ENCODE measurements around the gene ADK. TPM values are rescaled to one million over a fixed set of nuclear protein-coding genes. Genes with fewer than 3 reads are reported as not detected.

The ADK gene
- total RNA-seq, 4 donors from 2014 or later, result 42.3 to 46.3 (median 42.9) TPM

DNA sequence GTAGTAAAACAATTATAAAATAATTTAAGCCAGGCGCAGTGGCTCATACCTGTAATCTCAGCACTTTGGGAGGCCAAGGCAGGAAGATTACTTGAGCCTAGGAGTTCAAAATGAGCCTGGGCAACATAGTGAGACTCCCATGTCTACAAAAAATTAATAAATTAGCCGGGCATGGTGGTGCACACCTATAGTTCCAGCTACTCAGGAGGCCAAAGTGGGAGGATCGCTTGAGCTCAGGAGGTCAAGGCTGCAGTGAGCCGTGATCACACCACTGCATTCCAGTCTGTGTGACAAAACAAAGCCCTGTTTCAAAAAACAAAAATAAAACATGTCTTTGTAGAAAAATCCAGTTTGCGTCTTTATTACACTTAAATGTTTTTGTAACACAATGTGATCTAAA, 533.4 kb downstream of the ADK start:
- TF ChIP-seq, protein P1, sequence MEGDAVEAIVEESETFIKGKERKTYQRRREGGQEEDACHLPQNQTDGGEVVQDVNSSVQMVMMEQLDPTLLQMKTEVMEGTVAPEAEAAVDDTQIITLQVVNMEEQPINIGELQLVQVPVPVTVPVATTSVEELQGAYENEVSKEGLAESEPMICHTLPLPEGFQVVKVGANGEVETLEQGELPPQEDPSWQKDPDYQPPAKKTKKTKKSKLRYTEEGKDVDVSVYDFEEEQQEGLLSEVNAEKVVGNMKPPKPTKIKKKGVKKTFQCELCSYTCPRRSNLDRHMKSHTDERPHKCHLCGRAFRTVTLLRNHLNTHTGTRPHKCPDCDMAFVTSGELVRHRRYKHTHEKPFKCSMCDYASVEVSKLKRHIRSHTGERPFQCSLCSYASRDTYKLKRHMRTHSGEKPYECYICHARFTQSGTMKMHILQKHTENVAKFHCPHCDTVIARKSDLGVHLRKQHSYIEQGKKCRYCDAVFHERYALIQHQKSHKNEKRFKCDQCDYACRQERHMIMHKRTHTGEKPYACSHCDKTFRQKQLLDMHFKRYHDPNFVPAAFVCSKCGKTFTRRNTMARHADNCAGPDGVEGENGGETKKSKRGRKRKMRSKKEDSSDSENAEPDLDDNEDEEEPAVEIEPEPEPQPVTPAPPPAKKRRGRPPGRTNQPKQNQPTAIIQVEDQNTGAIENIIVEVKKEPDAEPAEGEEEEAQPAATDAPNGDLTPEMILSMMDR (IDR thresholded peaks at IDR 0.05), result no peak
- TF ChIP-seq POLR2A (IDR thresholded peaks at IDR 0.05), result no peak
- intact Hi-C loops (cut with DNase I; ENCODE audit: low total_unique reads), result no loop called here
- WGBS, 2 donors, result 76 to 77% methylated on average over 5 of the region's 5 CpGs
- H3K4me3 ChIP-seq (ENCODE audit: low read depth, poor library complexity, severe bottlenecking), result no peak overlapping the region
- no peak for DNase-seq (ENCODE audit: low spot score in 2 of 2)

DNA sequence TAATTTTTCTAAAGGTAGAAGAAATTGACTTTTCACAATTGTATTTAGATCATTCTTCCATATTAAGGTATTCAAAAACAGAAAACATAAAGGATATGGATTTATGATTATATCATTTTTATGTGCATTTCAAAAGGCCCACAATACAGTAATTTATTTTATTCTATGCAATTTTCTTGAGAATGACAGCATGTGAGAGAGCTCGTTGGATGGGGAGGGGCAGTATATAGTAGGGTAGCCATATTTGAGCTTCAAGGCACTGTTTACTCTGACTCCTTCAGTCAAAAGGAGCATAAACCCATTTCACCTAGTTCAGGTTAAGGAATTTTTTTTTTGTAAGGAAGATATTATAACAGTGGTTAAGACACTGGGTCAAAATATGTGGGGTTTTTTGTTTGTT, 534.5 kb downstream of the ADK start:
- no peak overlapping the region for H3K4me3 ChIP-seq (ENCODE audit: low read depth, poor library complexity, severe bottlenecking)
- no peak for DNase-seq (ENCODE audit: low spot score in 2 of 2)
- WGBS, 2 donors, result 96% methylated on average over 1 of the region's 1 CpG
- no peak for TF ChIP-seq POLR2A (IDR thresholded peaks at IDR 0.05)
- TF ChIP-seq, protein P1 (IDR thresholded peaks at IDR 0.05), result no peak
- intact Hi-C loops (cut with DNase I; ENCODE audit: low total_unique reads), result no loop called here

DNA sequence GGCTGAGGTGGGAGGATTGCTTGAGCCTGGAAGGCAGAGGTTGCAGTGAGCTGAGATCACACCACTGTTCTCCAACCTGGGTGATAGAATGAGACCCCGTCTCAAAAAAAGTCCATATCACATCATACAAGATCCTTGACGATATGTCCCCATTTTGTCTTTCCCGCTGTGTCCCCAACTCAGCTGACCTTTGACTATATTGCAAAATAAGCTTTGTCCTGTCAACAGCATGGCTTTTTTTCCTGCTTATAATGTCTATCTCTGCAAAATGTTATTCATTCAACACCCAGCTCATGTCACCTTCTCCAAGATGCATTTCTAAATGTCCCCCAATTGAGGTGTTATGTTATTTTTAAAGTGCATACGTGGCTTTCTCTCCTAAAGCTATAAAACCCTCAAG, 539.4 kb downstream of the ADK start:
- intact Hi-C loops (cut with DNase I; ENCODE audit: low total_unique reads), result no loop called here
- TF ChIP-seq, protein P1 (IDR thresholded peaks at IDR 0.05), result no peak
- no peak for TF ChIP-seq POLR2A (IDR thresholded peaks at IDR 0.05)
- no peak overlapping the region for H3K4me3 ChIP-seq (ENCODE audit: low read depth, poor library complexity, severe bottlenecking)
- no peak for DNase-seq (ENCODE audit: low spot score in 2 of 2)
- WGBS, 2 donors, result 99% methylated on average over 4 of the region's 4 CpGs

DNA sequence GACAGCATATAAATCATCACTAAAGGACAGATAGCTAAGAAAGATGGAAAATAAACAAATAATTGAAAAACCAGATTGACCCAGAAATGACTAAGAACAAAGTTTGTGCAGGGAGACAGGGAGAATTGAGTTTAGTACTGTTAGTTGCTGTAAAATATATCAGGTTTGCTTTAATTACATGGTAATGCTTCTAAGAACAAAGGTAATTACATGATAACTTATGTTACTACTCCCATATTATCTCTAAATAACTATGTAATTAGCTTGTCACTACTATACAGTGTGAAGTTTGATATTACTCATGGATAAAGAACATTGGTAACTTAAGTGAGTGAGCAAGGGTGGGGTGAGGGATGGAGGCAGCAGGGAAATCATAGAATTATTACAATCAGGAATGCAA, 540.1 kb downstream of the ADK start:
- intact Hi-C loops (cut with DNase I; ENCODE audit: low total_unique reads), result no loop called here
- no peak for TF ChIP-seq POLR2A (IDR thresholded peaks at IDR 0.05)
- TF ChIP-seq, protein P1 (IDR thresholded peaks at IDR 0.05), result no peak
- no peak for DNase-seq (ENCODE audit: low spot score in 2 of 2)
- H3K4me3 ChIP-seq (ENCODE audit: low read depth, poor library complexity, severe bottlenecking), result no peak overlapping the region

DNA sequence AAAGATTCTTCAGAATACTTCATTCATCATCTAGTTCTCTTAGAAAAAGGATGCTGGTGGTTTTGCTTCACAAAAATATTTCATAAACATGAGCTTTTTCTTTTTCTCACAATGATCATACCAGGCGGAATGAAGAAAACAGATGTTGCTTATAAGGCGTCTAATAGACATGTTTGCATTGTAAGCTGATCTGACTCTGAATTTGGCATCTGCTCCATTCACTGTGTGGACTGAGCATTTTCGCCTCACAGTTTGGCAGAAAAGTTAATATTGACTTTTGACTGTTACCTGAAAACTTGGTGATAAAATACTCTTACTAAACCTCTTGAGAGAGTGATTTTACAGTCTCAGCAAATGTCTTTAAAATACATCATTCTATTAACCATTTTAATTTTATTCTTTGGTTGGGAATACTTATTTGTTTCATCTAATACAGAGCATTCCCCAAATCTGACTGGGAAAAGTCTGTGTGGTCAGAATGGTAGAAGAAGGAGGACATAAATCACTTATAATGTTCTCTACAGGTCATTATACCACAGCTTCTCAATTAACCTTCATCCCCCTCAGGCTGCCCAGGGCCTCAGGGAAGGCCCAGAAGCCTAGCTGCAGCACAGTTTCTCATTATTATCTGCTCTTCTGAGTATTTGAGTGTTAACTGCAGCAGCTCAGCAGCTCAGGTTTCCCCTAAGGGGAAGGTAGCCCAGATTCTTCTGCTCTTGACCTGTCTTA, 553.8 kb downstream of the ADK start:
- WGBS, 2 donors, result 86 to 92% methylated on average over 3 of the region's 3 CpGs
- no peak for DNase-seq (ENCODE audit: low spot score in 2 of 2)
- TF ChIP-seq, protein P1 (IDR thresholded peaks at IDR 0.05), result no peak
- TF ChIP-seq POLR2A (IDR thresholded peaks at IDR 0.05), result no peak
- intact Hi-C loops (cut with DNase I; ENCODE audit: low total_unique reads), result no loop called here
- no peak overlapping the region for H3K4me3 ChIP-seq (ENCODE audit: low read depth, poor library complexity, severe bottlenecking)

Measured in lower leg skin (tissue), 4 donors.